Endothelial cell (in vitro differentiated cells): Measurements from ENCODE around the gene LCN2. TPM values are rescaled to one million over a fixed set of nuclear protein-coding genes. Genes with fewer than 3 reads are reported as not detected.

Source experiments
- DNase-seq: peaks from one replicate; pipeline ENCODE4 v3.0.0; 2021; ENCODE audit warnings: low spot score
- H3K27ac Mint-ChIP-seq: one replicate; pipeline ENCODE4 v1.8.0; 2021; ENCODE audit warnings: mixed read lengths, inconsistent platforms; ENCODE audit not compliant: unreplicated experiment
- H3K27me3 Mint-ChIP-seq: one replicate; pipeline ENCODE4 v1.8.0; 2021; ENCODE audit warnings: mild to moderate bottlenecking, moderate library complexity, mixed read lengths, inconsistent platforms; ENCODE audit not compliant: unreplicated experiment
- H3K36me3 Mint-ChIP-seq: one replicate; pipeline ENCODE4 v1.8.0; 2021; ENCODE audit warnings: mild to moderate bottlenecking, low read depth, mixed read lengths, inconsistent platforms; ENCODE audit not compliant: unreplicated experiment
- H3K4me1 Mint-ChIP-seq: one replicate; pipeline ENCODE4 v1.8.0; 2021; ENCODE audit warnings: mild to moderate bottlenecking, mixed read lengths, inconsistent platforms; ENCODE audit not compliant: unreplicated experiment
- H3K4me3 Mint-ChIP-seq: one replicate; pipeline ENCODE4 v1.8.0; 2021; ENCODE audit warnings: mild to moderate bottlenecking, mixed read lengths, inconsistent platforms; ENCODE audit not compliant: unreplicated experiment
- H3K9me3 Mint-ChIP-seq: one replicate; pipeline ENCODE4 v1.8.0; 2021; ENCODE audit warnings: mixed read lengths, inconsistent platforms; ENCODE audit not compliant: unreplicated experiment
- CTCF ChIP-seq: fragments of 200-600 bp; sonication (generic); IDR thresholded peaks from one replicate; pipeline ENCODE4 v1.5.0; 2021; ENCODE audit warnings: antibody characterized with exemption; ENCODE audit not compliant: unreplicated experiment
- total RNA-seq: library from RNA; stranded (reverse); fragmentation: NEBNext Ultra II Directional; extraction: Animal tissue kit (Norgen Biotek cat#: 25700); gene quantifications from one replicate; pipeline ENCODE4 v1.2.1, GENCODE V29; 2021; ENCODE audit not compliant: unreplicated experiment

Gene LCN2
- total RNA-seq, 1 donor from 2014 or later = not detected

GRCh38 chr9:128151309-128152132, 2.3 kb downstream of the LCN2 start:
- H3K4me1 Mint-ChIP-seq = peaks cover 7% of the 10 kb centered on the region
- H3K4me3 Mint-ChIP-seq = no peak overlapping the region
- DNase-seq = no peak
- H3K27ac Mint-ChIP-seq = no peak overlapping the region
- peaks cover 10% of the 10 kb centered on the region for H3K27me3 Mint-ChIP-seq
- no peak for TF ChIP-seq CTCF
- no peaks in the 10 kb centered on the region for H3K9me3 Mint-ChIP-seq
- no peaks in the 10 kb centered on the region for H3K36me3 Mint-ChIP-seq

GRCh38 chr9:128152133-128153059, 3.1 kb downstream of the LCN2 start:
- Mint-ChIP-seq H3K27ac (no peak overlapping the region), H3K36me3 (no peaks in the 10 kb centered on the region), H3K4me3 (no peak overlapping the region), H3K9me3 (no peaks in the 10 kb centered on the region), H3K4me1 (peaks cover 7% of the 10 kb centered on the region), H3K27me3 (peaks cover 6% of the 10 kb centered on the region)
- TF ChIP-seq CTCF = no peak
- no peak for DNase-seq

GRCh38 chr9:128153060-128153946, 4.0 kb downstream of the LCN2 start:
- H3K36me3 Mint-ChIP-seq = no peaks in the 10 kb centered on the region
- H3K4me1 Mint-ChIP-seq = peaks cover 7% of the 10 kb centered on the region
- no peak for DNase-seq
- no peak overlapping the region for H3K27ac Mint-ChIP-seq
- H3K9me3 Mint-ChIP-seq = no peaks in the 10 kb centered on the region
- peaks cover 4% of the 10 kb centered on the region for H3K27me3 Mint-ChIP-seq
- no peak for TF ChIP-seq CTCF
- no peak overlapping the region for H3K4me3 Mint-ChIP-seq

GRCh38 chr9:128153947-128154695, 4.9 kb downstream of the LCN2 start:
- Mint-ChIP-seq H3K9me3 (no peaks in the 10 kb centered on the region), H3K27ac (no peak overlapping the region), H3K36me3 (no peaks in the 10 kb centered on the region), H3K4me3 (no peak overlapping the region), H3K4me1 (peaks cover 5% of the 10 kb centered on the region), H3K27me3 (peaks cover 4% of the 10 kb centered on the region)
- DNase-seq = no peak
- no peak for TF ChIP-seq CTCF
